GM21367 (cell line): ENCODE measurements around the gene SLC7A1.

Source experiments
- ATAC-seq: cut with Tn5 transposase; IDR thresholded peaks from one replicate; pipeline ENCODE4 v1.9.1; 2021; ENCODE audit not compliant: unreplicated experiment

SLC7A1 gene

GRCh38 chr13:29471551-29471950 is 123.9 kb downstream of the SLC7A1 start:
- ATAC-seq: no peak

GRCh38 chr13:29465741-29466293 is 129.7 kb downstream of the SLC7A1 start:
- no peak for ATAC-seq

GRCh38 chr13:29464105-29464679 is 131.3 kb downstream of the SLC7A1 start:
- ATAC-seq: no peak

- no peak for ATAC-seq
These were observed 135.6 kb downstream of the SLC7A1 start for GRCh38 chr13:29459813-29460355.
